Adrenal gland (tissue), 12 donors: ENCODE results near the gene BABAM2. TPM values are rescaled to one million over a fixed set of nuclear protein-coding genes. Genes with fewer than 3 reads are reported as not detected.

Experiments
- DNase-seq, 7 donors: peaks; one replicate each; pipeline ENCODE4 v3.0.0-alpha.2; 2019 to 2020
- H3K27ac ChIP-seq, 5 donors: fragments of 200-600 bp; sonication (generic) in 4 of 5; 1 replicate in 3 of 5; 2 replicates in 2 of 5; pipeline versions ENCODE4 v1.5.1 to v1.8.0; 2016 to 2020; ENCODE audit warnings: mild to moderate bottlenecking in 1 of 5
- H3K27me3 ChIP-seq: fragments of 200-600 bp; 2 replicates; pipeline ENCODE4 v1.8.0; 2021
- H3K36me3 ChIP-seq, 2 donors: fragments of 200-600 bp; replicated peaks in 1 of 2; 1 replicate in 1 of 2; 2 replicates in 1 of 2; pipeline versions ENCODE4 v1.5.1 to v1.8.0; 2018 to 2022
- H3K4me1 ChIP-seq, 2 donors: fragments of 200-600 bp; replicated peaks in 1 of 2; 1 replicate in 1 of 2; 2 replicates in 1 of 2; pipeline versions ENCODE4 v1.5.1 to v1.8.0; 2018 to 2021
- H3K4me3 ChIP-seq, 4 donors: fragments of 200-600 bp; sonication (generic) in 3 of 4; one replicate each; pipeline ENCODE4 v1.5.1; 2016 to 2018
- H3K9me3 ChIP-seq, 3 donors: fragments of 200-600 bp; sonication (generic) in 1 of 3; replicated peaks in 1 of 3; 1 replicate in 2 of 3; 2 replicates in 1 of 3; pipeline versions ENCODE4 v1.5.1 to v1.8.0; 2016 to 2021
- POLR2A ChIP-seq, 2 donors: fragments of 450-650 bp; IDR thresholded peaks; one replicate each; pipeline ENCODE4 v1.6.1; 2017; ENCODE audit warnings: antibody characterized with exemption in 2 of 2, mild to moderate bottlenecking in 2 of 2, moderate library complexity in 1 of 2
- WGBS, 4 donors: extraction: QIAGEN DNeasy Blood & Tissue Kit in 2 of 4; methylation state at CpG; one replicate each; pipeline versions ENCODE4 v1.1.5 to v1.1.7; 2013 to 2017; 5-methylcytosine and 5-hydroxymethylcytosine counted together
- intact Hi-C, 2 donors: fragments of 100-400 bp; cut with DNase I; formaldehyde crosslinking; loops; one replicate each; pipeline versions ENCODE4 v1.14.1 to v1.15.0; 2022 to 2023
- polyA plus RNA-seq, 3 donors: library from polyadenylated mRNA; stranded (reverse); fragments of 200-250 nt in 2 of 3; fragments of 350-450 nt in 1 of 3; fragmentation: Illumina TruSeq in 1 of 3; extraction: RNeasy Lipid Tissue Mini Kit (QIAGEN cat#74804) in 1 of 3; gene quantifications; one replicate each; pipeline ENCODE4 v1.2.3, GENCODE V29; 2013 to 2014
- total RNA-seq, 9 donors: library from RNA; depleted of rRNA in 4 of 9; stranded (reverse); fragments of >200 nt in 4 of 9; fragments of 120-200 nt in 1 of 9; fragmentation: NEBNext Ultra II Directional in 1 of 9; extraction: Animal tissue kit (Norgen Biotek cat#: 25700) in 1 of 9; gene quantifications; one replicate each; pipeline versions ENCODE4 v1.1.0 to v1.2.4, GENCODE V29; 2013 to 2023
- TF ChIP-seq, protein P1 (sequence below), 6 experiments: fragments of 450-650 bp in 4 of 6; fragments of 200-600 bp in 2 of 6; sonication (generic) in 1 of 6; IDR thresholded peaks; 1 replicate in 5 of 6; 2 replicates in 1 of 6; pipeline versions ENCODE4 v1.5.1 to v1.8.0; 2016 to 2021; ENCODE audit warnings: antibody characterized with exemption in 6 of 6, mild to moderate bottlenecking in 2 of 6, moderate library complexity in 1 of 6
- donor health status: healthy with polysubstance abuse.
- donor health status: Bipolar disorder and iron deficiency.
- donor health status: DM: yes; HTN: yes; CAD: no.
- donor health status: DM: no; HTN: no; CAD: no.
- donor health status: DM: no; HTN: no; CAD: no.
- donor health status: DM: yes; HTN: yes; CAD: no.

BABAM2 gene
- total and polyA plus RNA-seq, 12 donors = 88.2 to 925 (median 357) TPM

DNA sequence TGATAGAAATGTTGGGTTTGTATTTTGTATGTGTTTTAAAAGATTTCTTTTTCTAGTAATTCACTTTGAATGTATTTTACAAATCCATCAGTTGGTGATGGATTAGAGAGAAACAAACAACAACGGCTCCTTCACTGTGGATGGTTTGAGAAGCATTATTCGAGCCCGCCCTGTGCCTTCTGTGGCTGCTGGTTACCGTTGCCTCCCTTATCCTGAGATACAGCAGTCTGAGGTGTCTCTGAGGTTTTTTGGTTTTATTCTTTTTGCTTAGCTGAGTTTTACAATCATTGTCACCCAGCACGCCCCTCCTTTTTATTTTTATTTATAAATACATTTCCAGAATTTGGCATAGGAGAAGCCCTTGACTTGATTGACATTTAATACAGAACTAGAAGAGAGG, 168.3 kb downstream of the BABAM2 start:
- no peak for DNase-seq
- H3K27ac ChIP-seq = no peak overlapping the region
- TF ChIP-seq, protein P1, sequence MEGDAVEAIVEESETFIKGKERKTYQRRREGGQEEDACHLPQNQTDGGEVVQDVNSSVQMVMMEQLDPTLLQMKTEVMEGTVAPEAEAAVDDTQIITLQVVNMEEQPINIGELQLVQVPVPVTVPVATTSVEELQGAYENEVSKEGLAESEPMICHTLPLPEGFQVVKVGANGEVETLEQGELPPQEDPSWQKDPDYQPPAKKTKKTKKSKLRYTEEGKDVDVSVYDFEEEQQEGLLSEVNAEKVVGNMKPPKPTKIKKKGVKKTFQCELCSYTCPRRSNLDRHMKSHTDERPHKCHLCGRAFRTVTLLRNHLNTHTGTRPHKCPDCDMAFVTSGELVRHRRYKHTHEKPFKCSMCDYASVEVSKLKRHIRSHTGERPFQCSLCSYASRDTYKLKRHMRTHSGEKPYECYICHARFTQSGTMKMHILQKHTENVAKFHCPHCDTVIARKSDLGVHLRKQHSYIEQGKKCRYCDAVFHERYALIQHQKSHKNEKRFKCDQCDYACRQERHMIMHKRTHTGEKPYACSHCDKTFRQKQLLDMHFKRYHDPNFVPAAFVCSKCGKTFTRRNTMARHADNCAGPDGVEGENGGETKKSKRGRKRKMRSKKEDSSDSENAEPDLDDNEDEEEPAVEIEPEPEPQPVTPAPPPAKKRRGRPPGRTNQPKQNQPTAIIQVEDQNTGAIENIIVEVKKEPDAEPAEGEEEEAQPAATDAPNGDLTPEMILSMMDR (IDR thresholded peaks at IDR 0.05) = no peak
- TF ChIP-seq POLR2A (IDR thresholded peaks at IDR 0.05) = no peak
- peaks cover 0 to 5% of the 10 kb centered on the region in 2 donors for H3K36me3 ChIP-seq
- H3K4me3 ChIP-seq = no peak overlapping the region
- intact Hi-C loops = no loop called here
- H3K27me3 ChIP-seq = no peaks in the 10 kb centered on the region
- no peaks in the 10 kb centered on the region for H3K9me3 ChIP-seq
- H3K4me1 ChIP-seq = peaks cover 0 to under 1% of the 10 kb centered on the region in 2 donors
- WGBS, 4 donors = 95 to 97% (median 96%) methylated on average over 5 of the region's 5 CpGs

GRCh38 chr2:28062867-28063266, 172.3 kb downstream of the BABAM2 start:
- no peaks in the 10 kb centered on the region for H3K9me3 ChIP-seq
- no peak overlapping the region for H3K4me3 ChIP-seq
- WGBS, 4 donors = 90 to 94% (median 93%) methylated on average over 2 of the region's 2 CpGs
- peaks cover 0 to 5% of the 10 kb centered on the region in 2 donors for H3K36me3 ChIP-seq
- H3K27me3 ChIP-seq = no peaks in the 10 kb centered on the region
- intact Hi-C loops = no loop called here
- no peak for DNase-seq
- TF ChIP-seq, protein P1 (IDR thresholded peaks at IDR 0.05) = no peak
- TF ChIP-seq POLR2A (IDR thresholded peaks at IDR 0.05) = no peak
- H3K27ac ChIP-seq = no peak overlapping the region
- H3K4me1 ChIP-seq = peaks cover 0 to 3% of the 10 kb centered on the region in 2 donors

GRCh38 chr2:28063492-28063962, 173.0 kb downstream of the BABAM2 start:
- no peak overlapping the region for H3K27ac ChIP-seq
- intact Hi-C loops = no loop called here

DNA sequence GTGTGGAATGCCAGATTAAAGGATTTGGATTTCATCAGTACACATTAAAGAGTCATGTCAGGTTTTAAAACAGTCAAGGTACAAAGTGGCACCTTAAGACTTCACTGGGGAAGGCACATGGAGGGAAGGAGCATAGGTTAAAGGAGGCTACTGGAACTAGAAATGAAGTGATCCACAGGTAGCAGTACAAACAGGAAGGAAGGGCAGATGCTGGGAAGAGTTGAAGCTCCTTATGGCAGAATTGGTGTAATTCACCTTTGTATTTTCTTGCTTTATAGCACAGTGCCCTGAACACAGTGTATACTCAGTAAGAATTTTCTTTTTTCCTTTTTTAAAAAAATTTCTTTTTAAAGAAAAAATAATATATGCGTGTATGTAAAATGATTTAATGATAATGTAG, 177.1 kb downstream of the BABAM2 start:
- DNase-seq = no peak
- H3K4me1 ChIP-seq = peaks cover 5 to 6% of the 10 kb centered on the region in 2 donors
- no peak overlapping the region for H3K27ac ChIP-seq
- TF ChIP-seq POLR2A (IDR thresholded peaks at IDR 0.05) = no peak
- TF ChIP-seq, protein P1 (IDR thresholded peaks at IDR 0.05) = no peak
- no peaks in the 10 kb centered on the region for H3K9me3 ChIP-seq
- no peak overlapping the region for H3K4me3 ChIP-seq
- H3K27me3 ChIP-seq = no peaks in the 10 kb centered on the region
- 95 to 98% (median 98%) methylated on average over 1 of the region's 1 CpG for WGBS, 4 donors
- intact Hi-C loops = no loop called here
- H3K36me3 ChIP-seq = no peaks in the 10 kb centered on the region

More at GRCh38 chr2:28063492-28063962, 173.0 kb downstream of the BABAM2 start:
- no peaks in the 10 kb centered on the region for H3K9me3 ChIP-seq
- H3K36me3 ChIP-seq = peaks cover 0 to 5% of the 10 kb centered on the region in 2 donors
- no peak overlapping the region for H3K4me3 ChIP-seq
- H3K4me1 ChIP-seq = peaks cover 0 to 5% of the 10 kb centered on the region in 2 donors
- no peak for DNase-seq
- TF ChIP-seq POLR2A (IDR thresholded peaks at IDR 0.05) = no peak
- TF ChIP-seq, protein P1 (IDR thresholded peaks at IDR 0.05) = no peak
- no peaks in the 10 kb centered on the region for H3K27me3 ChIP-seq
